Skeletal muscle tissue (tissue), 4 donors: ENCODE measurements around the gene MRPL39. TPM values are rescaled to one million over a fixed set of nuclear protein-coding genes. Genes with fewer than 3 reads are reported as not detected.

Source experiments
- H3K27ac ChIP-seq: one replicate; pipeline ENCODE4 v1.7.0; 2013; ENCODE audit warnings: mild to moderate bottlenecking, low read depth, low read length, inconsistent platforms
- H3K27me3 ChIP-seq, 3 donors: one replicate each; pipeline ENCODE4 v1.7.0; 2013; ENCODE audit warnings: low read length in 3 of 3; ENCODE audit not compliant: control insufficient read depth in 3 of 3, insufficient read depth in 3 of 3
- H3K36me3 ChIP-seq, 3 donors: one replicate each; pipeline ENCODE4 v1.7.0; 2013; ENCODE audit warnings: low read length in 3 of 3; ENCODE audit not compliant: control insufficient read depth in 3 of 3, insufficient read depth in 3 of 3
- H3K4me1 ChIP-seq, 3 donors: one replicate each; pipeline ENCODE4 v1.7.0; 2013; ENCODE audit warnings: low read length in 3 of 3, mild to moderate bottlenecking in 3 of 3; ENCODE audit not compliant: control insufficient read depth in 3 of 3, insufficient read depth in 3 of 3
- H3K4me3 ChIP-seq, 3 donors: one replicate each; pipeline ENCODE4 v1.7.0; 2013; ENCODE audit warnings: low read length in 3 of 3
- H3K9ac ChIP-seq, 3 donors: one replicate each; pipeline ENCODE4 v1.7.0; 2013; ENCODE audit warnings: low read length in 3 of 3, mild to moderate bottlenecking in 3 of 3, moderate library complexity in 2 of 3, low read depth in 1 of 3
- H3K9me3 ChIP-seq, 3 donors: one replicate each; pipeline ENCODE4 v1.7.0; 2013; ENCODE audit warnings: low read length in 3 of 3; ENCODE audit not compliant: control insufficient read depth in 3 of 3
- total RNA-seq: library from RNA; depleted of rRNA; stranded (reverse); fragments of >200 nt; gene quantifications from one replicate; pipeline ENCODE4 v1.2.3, GENCODE V29; 2014
- donor health status: Osteomylitis.

The MRPL39 gene
- 33.4 TPM for total RNA-seq

DNA sequence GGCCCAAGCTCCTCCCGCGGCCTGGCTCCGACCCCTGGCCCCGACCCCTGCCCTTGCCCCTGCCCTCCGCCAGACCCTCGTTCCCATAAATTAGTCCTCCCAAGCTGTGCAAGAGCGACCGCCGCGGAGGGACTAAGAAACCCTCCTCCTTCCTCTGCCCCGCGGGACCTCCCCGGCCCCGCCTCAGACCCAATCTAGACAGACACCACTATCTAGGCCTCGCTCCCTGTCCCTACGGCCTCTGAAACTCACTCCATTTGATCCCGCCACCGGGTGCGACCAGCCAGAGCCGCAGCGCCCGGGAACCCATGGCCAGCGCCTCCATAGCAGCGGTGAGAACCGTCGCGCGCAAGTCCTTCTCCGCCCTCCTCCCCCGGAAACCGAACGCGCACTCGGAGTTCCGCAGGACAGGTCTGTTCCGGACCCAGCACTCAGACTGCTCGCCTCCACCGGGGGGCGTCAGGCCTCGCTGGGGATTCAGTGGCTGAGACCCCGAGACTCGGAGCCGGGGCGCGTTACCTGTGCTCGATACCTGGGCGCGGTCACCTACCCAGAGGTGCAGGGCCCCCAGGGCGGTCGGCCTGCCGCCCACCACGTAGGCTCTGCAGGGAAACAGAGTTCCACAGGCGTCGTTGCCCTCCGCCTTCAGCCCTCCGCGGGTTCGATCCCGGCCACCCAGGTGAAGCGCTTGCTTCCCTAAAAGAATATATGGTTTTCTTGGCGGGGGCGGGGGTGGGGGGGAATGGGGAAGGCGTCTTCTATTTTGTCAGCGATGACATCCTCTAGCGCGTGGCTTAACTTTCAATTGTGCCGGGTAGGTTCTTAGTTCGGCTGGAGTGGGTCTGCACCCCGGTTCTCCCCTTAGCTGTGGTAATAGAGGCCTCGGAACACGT is at the start of gene MRPL39:
Gene MRPL39, minus strand, starts transcription at position 331 of the 893 bp plus-strand sequence. Its CDS starts 6 bp downstream, at position 325.
- Histone ChIP-seq H3K4me1 (peaks cover 21 to 27% (median 21%) of the 10 kb centered on the region in 3 donors), H3K9ac (peak within 1 kb of the TSS; percentile 89 to 94 (median 92)), H3K4me3 (peak within 1 kb of the TSS; percentile 90 to 97 (median 92)), H3K9me3 (no peaks in the 10 kb centered on the region), H3K27ac (peak within 1 kb of the TSS; percentile 80), H3K36me3 (peaks cover 12 to 24% (median 15%) of the 10 kb centered on the region in 3 donors), H3K27me3 (no peaks in the 10 kb centered on the region)

DNA sequence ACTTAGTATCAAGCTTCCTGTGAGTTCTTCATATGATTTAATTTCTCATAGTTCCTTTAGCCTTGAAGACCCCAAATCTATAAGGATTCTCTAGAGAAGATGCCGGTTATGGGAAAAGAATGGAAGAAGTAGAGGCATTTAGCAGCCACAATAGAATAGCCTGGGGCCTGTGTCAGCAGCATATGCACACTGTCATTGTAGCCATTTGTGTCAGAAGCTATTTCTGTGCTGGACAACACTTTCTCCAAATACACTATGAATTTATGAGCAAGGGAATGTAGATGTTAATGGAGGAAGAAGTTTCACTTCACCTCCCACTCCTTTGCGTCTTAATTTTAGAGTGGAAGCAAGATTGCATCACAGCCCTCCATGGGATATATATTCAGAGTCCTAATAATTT is 49.1 kb upstream of the MRPL39 start:
- H3K9ac ChIP-seq, result no peak overlapping the region
- no peak overlapping the region for H3K4me3 ChIP-seq
- no peaks in the 10 kb centered on the region for H3K4me1 ChIP-seq
- H3K9me3 ChIP-seq, result peaks cover 0 to 2% (median 0%) of the 10 kb centered on the region in 3 donors
- no peak overlapping the region for H3K27ac ChIP-seq
- no peaks in the 10 kb centered on the region for H3K27me3 ChIP-seq
- H3K36me3 ChIP-seq, result no peaks in the 10 kb centered on the region

DNA sequence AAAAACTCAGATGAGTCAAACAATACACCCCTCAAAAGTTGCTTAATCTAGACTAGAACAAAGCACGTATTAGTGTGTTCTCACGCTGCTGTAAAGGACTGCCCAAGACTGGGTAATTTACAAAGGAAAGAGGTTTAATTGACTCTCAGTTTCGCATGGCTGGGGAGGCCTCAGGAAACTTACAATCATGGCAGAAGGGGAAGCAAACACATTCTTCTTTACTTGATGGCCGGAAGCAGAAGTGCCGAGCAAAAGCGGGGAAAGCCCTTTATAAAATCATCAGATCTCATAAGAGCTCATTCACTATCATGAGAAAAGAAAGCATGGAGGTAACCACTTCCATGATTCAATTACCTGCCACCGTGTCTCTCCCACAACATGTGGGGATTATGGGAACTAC is 41.9 kb upstream of the MRPL39 start:
- no peak overlapping the region for H3K27ac ChIP-seq
- H3K27me3 ChIP-seq, result no peaks in the 10 kb centered on the region

DNA sequence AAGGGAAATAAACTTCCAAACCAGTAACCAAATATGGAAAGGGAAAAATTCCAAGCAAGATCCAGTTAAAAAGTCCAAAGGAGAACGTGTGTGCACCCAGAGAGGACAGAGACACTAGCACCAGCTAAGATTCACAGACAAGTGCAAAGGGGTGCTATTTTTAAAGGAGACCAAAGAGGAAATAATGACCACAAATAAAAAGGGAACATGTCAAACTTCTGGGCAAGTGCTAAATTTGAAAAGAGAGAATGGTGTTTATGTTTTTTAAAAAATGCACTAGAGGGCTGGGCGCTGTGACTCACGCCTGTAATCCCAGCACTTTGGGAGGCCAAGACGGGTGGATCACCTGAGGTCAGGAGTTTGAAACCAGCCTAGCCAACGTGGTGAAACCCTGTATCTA is 40.4 kb upstream of the MRPL39 start:
- no peak overlapping the region for H3K4me3 ChIP-seq
- H3K9ac ChIP-seq, result no peak overlapping the region
- no peaks in the 10 kb centered on the region for H3K36me3 ChIP-seq
- H3K27me3 ChIP-seq, result no peaks in the 10 kb centered on the region
- H3K27ac ChIP-seq, result no peak overlapping the region
- H3K4me1 ChIP-seq, result peaks cover 0 to 2% (median 0%) of the 10 kb centered on the region in 3 donors
- H3K9me3 ChIP-seq, result no peaks in the 10 kb centered on the region

More for the DNA sequence above, 41.9 kb upstream of the MRPL39 start:
- Histone ChIP-seq H3K4me3 (no peak overlapping the region), H3K36me3 (no peaks in the 10 kb centered on the region), H3K4me1 (peaks cover 0 to 2% (median 0%) of the 10 kb centered on the region in 3 donors), H3K9me3 (no peaks in the 10 kb centered on the region), H3K9ac (no peak overlapping the region)

DNA sequence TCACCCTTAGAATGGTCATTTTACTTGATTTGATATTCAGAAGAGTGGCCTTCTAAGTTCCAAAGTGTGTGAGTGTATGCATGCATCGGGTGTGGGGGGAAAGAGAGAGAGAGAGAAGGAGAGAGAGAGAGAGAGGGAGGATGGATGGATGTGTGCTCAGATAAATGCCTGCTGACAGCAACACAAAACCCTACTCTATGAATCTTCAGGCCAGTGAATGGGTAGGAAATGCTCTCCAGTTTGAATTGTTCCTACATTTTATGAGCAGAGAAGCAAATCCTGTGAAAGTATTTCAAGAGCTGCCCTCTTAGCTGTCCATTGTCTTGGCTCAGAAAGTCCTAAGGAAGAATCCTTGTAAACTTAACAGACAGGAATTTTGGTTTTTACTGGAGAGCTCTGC is 39.2 kb upstream of the MRPL39 start:
- no peak overlapping the region for H3K9ac ChIP-seq
- H3K27me3 ChIP-seq, result no peaks in the 10 kb centered on the region
- no peak overlapping the region for H3K27ac ChIP-seq
- H3K36me3 ChIP-seq, result no peaks in the 10 kb centered on the region
- peaks cover 0 to 2% (median 0%) of the 10 kb centered on the region in 3 donors for H3K4me1 ChIP-seq
- no peaks in the 10 kb centered on the region for H3K9me3 ChIP-seq
- no peak overlapping the region for H3K4me3 ChIP-seq

DNA sequence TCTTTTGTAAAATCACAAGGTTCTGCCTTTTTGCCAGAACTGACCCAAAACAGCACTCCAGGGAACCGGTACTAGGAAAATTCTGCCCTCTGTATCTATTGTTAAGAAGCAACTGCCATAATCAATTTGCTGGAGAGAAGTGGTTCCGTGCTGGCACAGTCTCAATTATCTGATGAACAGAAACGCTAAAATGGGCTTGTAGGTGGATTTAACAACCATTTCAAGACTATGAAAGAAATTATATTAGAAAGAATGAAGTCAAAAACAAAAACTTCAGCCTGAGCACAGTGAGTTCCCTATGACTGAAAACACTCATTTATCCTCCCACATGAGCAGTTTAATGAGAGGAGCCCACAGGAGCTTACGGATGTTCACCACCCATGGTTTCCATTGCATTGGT is 36.2 kb upstream of the MRPL39 start:
- no peak overlapping the region for H3K27ac ChIP-seq
- no peaks in the 10 kb centered on the region for H3K9me3 ChIP-seq
- no peak overlapping the region for H3K9ac ChIP-seq
- no peaks in the 10 kb centered on the region for H3K36me3 ChIP-seq
- no peaks in the 10 kb centered on the region for H3K27me3 ChIP-seq
- peaks cover 8 to 11% (median 8%) of the 10 kb centered on the region in 3 donors for H3K4me1 ChIP-seq
- H3K4me3 ChIP-seq, result no peak overlapping the region

DNA sequence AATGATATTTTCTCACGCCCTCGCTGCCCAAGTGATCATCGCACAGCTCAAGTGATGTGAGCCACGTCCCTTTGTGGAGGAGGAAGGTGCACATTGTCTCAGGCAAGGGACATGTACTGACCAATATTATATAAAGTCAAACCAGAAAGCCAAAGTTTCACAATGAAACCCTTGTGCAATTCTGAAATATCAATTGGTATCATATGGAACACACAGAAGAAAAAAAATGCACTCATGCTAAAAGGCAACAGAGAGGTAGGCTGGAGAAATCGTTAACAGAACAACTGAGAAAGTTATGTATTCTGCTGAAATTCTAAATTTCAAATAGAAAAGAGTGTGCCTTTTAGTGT is 33.6 kb upstream of the MRPL39 start:
- peak overlapping the region; percentile 36 for H3K27ac ChIP-seq
- H3K27me3 ChIP-seq, result peaks cover 0 to 8% (median 0%) of the 10 kb centered on the region in 3 donors
- H3K9ac ChIP-seq, result peak overlapping the region in 1 of 3 donors; percentile 80
- H3K4me1 ChIP-seq, result peaks cover 8 to 10% (median 9%) of the 10 kb centered on the region in 3 donors
- peak overlapping the region; percentile 67 to 76 (median 71) for H3K4me3 ChIP-seq
- no peaks in the 10 kb centered on the region for H3K9me3 ChIP-seq
- H3K36me3 ChIP-seq, result no peaks in the 10 kb centered on the region

DNA sequence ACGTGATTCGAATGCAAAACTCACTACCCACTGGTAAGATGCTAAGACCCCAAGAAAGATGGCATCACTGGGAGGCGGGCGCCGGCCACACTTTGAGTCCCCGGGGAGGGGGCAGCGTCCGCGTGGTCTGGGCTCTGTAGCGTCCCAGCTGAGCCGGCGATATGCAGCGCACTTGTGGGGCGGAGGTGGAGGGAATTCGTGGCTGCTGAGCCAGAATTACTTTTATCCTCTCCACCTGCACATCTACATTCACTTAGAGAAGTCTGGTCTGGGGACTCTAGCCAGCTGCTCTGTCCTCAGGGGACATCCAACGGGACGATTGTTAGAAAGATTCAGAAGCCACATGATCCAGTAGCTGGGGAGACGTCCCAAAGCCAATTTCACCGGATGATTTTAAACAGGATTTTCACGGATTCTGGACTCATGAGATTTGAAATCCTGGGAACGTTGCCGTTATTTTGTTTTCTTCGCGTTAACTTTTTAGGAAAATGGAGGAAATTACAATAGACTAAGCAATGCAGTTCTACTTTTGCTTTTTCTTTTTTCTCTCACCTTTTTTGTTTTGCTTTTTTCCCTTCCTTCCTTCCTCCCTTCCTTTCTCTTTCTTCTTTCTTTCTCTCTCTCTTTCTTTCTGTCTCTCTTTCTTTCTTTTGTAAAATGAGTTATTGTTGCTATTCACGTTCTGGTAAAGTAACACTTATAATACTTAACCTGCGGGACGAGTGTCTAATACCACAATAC is 33.1 kb upstream of the MRPL39 start:
- H3K9me3 ChIP-seq, result no peaks in the 10 kb centered on the region
- H3K9ac ChIP-seq, result peak overlapping the region; percentile 60 to 80 (median 66)
- no peaks in the 10 kb centered on the region for H3K36me3 ChIP-seq
- H3K4me3 ChIP-seq, result peak overlapping the region; percentile 67 to 76 (median 71)
- H3K4me1 ChIP-seq, result peaks cover 8 to 10% (median 9%) of the 10 kb centered on the region in 3 donors
- peak overlapping the region; percentile 36 for H3K27ac ChIP-seq
- peaks cover 0 to 8% (median 0%) of the 10 kb centered on the region in 3 donors for H3K27me3 ChIP-seq

DNA sequence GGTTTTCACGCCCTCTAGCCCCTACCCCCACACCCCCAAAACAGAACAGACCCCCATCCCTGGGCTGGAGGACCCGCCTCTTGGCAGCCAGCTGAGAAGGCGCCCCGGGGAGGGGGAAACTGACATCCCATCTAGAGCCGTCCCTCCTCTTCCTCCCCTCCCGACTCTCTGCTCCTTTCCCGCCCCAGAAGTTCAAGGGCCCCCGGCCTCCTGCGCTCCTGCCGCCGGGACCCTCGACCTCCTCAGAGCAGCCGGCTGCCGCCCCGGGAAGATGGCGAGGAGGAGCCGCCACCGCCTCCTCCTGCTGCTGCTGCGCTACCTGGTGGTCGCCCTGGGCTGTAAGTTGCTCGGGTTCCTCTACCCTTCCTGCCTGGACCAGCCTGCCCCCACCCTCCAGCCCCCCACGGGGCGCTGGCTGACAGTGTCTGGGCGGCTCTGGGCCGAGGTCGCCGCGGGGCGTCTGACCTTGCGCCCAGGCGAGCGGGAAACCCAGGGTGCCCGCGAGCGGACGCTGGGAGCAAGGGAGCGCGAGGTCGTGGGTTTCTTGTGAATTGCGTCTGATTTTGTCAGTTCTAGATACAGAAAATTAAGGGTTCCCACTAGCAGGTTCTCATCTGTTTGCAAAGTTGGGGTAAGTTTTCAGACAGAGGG is 32.4 kb upstream of the MRPL39 start:
- Histone ChIP-seq H3K27ac (peak overlapping the region; percentile 36), H3K27me3 (peaks cover 0 to 8% (median 0%) of the 10 kb centered on the region in 3 donors), H3K4me1 (peaks cover 8 to 10% (median 9%) of the 10 kb centered on the region in 3 donors), H3K4me3 (peak overlapping the region; percentile 67 to 76 (median 71)), H3K9me3 (no peaks in the 10 kb centered on the region), H3K36me3 (no peaks in the 10 kb centered on the region), H3K9ac (peak overlapping the region; percentile 47 to 80 (median 60))
